Measurements from ENCODE around the gene DOC2A.
A peak's percentile ranks its signal among the peaks of the same experiment; 100 is the strongest.

The DOC2A gene

DNA sequence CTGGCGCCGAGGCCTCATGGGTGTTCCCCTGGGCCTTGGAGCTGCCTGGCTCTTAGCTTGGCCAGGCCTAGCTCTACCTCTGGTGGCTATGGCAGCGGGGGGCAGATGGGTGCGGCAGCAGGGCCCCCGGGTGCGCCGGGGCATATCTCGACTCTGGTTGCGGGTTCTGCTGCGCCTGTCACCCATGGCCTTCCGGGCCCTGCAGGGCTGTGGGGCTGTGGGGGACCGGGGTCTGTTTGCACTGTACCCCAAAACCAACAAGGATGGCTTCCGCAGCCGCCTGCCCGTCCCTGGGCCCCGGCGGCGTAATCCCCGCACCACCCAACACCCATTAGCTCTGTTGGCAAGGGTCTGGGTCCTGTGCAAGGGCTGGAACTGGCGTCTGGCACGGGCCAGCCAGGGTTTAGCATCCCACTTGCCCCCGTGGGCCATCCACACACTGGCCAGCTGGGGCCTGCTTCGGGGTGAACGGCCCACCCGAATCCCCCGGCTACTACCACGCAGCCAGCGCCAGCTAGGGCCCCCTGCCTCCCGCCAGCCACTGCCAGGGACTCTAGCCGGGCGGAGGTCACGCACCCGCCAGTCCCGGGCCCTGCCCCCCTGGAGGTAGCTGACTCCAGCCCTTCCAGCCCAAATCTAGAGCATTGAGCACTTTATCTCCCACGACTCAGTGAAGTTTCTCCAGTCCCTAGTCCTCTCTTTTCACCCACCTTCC is 23.3 kb downstream of the DOC2A start:
- no peak for DNase-seq

DNA sequence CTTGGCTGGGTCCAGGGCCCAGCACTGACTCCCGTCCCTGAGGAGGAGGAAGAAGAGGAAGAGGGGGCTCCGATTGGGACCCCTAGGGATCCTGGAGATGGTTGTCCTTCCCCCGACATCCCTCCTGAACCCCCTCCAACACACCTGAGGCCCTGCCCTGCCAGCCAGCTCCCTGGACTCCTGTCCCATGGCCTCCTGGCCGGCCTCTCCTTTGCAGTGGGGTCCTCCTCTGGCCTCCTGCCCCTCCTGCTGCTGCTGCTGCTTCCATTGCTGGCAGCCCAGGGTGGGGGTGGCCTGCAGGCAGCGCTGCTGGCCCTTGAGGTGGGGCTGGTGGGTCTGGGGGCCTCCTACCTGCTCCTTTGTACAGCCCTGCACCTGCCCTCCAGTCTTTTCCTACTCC is 23.9 kb downstream of the DOC2A start:
- DNase-seq: no peak

DNA sequence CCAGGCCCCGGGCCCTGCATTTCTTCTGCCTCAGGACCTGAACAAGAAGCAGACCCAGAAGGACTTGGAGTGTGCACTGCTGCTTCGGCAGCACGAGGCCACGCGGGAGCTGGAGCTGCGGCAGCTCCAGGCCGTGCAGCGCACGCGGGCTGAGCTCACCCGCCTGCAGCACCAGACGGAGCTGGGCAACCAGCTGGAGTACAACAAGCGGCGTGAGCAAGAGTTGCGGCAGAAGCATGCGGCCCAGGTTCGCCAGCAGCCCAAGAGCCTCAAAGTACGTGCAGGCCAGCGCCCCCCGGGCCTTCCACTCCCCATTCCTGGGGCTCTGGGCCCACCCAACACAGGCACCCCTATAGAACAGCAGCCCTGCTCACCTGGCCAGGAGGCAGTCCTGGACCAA is 24.6 kb downstream of the DOC2A start:
- no peak for DNase-seq

DNA sequence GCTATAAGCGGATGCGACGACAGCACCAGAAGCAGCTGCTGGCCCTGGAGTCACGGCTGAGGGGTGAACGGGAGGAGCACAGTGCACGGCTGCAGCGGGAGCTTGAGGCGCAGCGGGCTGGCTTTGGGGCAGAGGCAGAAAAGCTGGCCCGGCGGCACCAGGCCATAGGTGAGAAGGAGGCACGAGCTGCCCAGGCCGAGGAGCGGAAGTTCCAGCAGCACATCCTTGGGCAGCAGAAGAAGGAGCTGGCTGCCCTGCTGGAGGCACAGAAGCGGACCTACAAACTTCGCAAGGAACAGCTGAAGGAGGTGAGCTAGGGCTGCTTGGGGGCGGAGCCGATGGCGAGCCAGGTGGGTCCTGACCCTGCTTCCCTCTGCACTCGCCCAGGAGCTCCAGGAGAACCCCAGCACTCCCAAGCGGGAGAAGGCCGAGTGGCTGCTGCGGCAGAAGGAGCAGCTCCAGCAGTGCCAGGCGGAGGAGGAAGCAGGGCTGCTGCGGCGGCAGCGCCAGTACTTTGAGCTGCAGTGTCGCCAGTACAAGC is 25.5 kb downstream of the DOC2A start:
- no peak for DNase-seq

DNA sequence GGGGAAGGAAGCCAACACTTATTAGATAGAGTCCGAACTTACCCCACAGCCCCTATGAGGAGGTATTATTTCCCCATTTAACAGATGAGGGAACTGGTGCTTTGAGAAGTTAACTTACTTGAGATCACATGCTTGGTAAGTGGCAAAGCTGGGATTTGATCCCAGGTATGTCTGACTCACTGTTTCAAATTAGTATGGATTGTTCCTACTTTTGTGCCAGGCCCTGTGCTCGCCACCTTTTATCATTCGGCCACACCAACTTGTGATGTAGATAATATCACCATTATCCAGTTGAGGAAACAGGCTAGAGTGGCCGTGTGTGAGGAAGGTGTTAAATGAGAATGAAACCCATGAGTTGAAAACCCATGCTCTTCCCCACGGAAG is 26.1 kb downstream of the DOC2A start:
- DNase-seq: no peak

DNA sequence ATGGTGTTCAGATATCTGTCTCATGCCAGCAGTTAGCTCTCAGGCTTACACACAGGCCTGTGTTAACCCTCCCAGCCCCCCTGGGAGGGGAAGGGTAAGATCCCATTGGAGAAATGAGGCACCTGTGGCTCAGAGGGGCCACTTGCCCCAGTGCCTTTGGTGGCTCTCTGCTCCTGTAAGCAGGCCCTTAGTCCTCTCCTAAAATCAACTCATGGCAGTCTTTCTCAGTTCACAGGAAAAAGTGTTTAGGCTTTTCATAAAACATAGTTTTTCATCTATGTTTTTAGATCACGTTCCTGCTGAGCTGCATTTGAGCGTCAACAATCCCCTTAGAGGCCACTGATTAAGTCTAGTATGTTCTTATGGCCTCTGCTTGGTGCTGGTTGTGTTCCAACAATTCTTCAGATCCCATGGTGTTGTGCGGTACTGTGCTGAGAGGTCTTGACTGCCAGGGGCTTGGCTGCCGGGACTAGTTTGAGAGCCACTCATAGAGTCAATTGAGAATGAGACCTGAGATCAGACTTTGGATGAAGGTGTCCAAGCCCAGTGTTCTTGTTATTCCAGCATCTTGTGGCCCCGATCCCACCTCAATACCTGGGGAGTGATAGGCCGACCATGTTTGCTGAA is 26.6 kb downstream of the DOC2A start:
- no peak for DNase-seq

DNA sequence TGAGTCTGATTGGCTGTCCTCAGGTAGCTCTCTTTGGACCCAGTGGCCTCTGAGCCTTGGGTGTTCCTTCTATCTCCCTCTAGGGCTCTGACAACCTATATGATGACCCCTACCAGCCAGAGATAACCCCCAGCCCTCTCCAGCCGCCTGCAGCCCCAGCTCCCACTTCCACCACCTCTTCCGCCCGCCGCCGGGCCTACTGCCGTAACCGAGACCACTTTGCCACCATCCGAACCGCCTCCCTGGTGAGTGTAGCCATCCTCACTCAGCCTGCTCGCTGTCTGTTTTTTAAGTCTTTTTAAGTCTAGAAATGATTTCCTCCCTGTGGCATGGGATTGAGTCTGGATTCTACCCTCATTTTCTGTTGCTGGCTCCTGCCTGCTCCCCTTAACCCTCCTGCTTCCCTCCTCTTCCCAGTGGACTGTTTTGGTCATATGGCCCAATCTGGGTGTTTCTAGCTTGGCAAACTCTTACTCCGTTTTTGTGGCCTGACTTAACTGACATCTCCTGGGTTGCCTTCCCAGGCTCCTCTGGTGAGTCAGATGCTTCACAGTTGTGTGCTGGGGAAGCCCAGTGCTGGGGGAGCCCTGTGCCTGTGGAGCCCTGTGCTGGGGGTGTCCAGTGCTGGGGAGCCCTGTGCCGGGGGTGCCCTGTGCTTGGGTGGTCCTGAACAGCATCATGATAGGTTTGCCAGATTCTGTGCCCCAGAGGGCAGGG is 27.2 kb downstream of the DOC2A start:
- DNase-seq: no peak

DNA sequence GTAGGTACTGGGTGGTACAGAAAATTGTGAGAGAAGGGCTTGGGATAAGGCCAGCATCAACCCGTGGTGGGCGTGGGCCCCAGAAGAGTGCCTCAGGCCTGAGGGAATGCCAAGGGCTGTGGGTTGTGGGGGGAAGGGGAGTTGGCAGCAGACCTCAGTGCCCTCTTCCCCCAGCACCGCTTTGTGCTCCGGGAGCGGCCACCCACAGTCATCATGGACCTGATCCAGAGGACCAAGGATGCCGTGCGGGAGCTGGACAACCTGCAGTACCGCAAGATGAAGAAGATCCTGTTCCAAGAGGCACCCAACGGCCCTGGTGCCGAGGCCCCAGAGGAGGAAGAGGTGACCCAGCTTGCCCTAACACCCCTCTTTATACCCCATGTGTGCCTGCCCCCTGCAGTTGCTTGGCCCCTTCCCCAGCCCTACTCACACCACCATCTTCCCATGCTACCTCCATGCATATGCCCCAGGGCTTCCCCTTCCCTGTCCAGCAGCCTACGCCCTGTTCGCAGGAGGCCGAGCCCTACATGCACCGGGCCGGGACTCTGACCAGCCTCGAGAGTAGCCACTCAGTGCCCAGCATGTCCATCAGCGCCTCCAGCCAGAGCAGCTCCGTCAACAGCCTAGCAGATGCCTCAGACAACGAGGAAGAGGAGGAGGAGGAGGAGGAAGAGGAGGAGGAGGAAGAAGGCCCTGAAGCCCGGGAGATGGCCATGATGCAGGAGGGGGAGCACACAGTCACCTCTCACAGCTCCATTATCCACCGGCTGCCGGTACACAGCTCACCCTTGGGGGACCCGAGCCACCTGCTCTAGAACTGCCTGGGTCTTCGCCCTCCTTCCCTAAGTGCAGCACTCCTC is 28.0 kb downstream of the DOC2A start:
- no peak for DNase-seq

DNA sequence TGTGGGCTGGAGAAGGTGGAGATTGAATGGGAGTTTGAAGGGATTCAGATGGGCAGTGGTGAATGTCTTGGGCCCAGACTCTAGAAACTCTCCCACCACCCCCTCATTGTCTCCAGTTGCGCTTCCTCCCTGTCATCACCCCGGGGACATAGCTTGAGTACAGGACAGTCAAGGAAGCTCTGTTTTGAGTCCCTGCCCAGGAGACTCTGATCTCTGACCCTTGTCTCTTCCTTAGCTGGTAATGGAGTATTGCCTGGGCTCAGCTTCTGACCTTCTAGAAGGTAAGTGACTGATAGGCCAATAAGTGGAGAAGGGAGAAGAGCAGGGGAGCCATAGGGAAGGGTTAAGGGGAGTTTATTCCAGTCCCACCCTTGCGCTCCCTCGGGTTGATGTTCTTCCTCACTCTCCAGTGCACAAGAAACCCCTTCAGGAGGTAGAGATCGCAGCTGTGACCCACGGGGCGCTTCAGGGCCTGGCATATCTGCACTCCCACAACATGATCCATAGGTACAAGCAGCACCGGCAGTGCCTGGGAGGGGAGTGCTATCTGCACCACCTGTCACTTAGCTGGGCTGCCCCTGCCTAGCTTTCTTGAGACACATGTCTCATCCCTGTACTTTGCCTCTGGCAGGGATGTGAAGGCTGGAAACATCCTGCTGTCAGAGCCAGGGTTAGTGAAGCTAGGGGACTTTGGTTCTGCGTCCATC is 32.1 kb downstream of the DOC2A start:
- DNase-seq: no peak

DNA sequence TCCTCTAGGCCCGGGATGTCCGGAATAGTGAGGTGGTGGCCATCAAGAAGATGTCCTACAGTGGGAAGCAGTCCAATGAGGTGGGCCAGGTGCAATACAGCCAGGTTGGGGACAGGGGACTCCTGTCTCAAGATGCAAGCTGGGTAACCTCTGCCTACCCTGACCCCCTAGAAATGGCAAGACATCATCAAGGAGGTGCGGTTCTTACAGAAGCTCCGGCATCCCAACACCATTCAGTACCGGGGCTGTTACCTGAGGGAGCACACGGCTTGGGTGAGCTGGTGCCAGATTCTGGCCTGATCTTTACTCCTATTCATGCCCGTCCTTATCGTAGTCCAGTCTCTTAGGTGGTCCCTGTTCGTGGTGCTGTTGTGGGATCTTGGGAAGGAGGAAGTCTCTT is 32.7 kb downstream of the DOC2A start:
- no peak for DNase-seq

DNA sequence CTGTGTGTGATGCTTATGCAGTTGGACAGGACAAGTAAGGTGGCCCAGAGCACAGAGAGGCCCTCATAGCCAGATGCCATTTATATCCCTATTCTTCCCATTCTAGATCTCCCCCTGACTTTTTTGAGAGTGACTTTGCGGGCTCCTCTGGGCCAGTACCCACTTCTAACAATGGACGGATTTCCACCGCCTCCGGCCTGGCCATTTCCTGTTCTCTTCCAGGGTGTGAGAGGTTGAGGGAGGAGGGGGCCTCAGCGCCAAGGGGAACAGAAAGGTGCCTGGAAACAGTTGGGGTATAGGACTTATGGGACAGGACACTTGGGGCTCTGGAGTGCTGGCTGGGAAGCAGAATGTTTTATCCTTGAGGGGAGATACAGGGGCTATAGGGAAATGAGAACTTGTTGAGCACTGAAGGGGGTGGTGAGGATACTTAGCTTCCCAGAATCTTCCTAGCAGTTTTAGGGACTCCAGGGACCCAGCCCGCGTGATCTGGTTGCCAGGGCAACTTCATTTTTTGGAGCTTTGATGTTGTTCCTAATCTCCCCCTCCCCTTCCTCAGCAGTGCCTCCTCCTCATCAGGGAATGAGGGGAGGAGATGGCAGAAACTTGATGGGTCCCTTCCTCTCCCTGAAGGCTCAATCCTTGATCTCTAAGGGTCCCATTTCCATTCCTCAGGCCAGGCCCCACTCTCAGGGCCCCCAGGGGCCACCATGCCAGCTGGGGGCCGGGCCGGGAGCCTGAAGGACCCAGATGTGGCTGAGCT is 33.6 kb downstream of the DOC2A start:
- DNase-seq: no peak

DNA sequence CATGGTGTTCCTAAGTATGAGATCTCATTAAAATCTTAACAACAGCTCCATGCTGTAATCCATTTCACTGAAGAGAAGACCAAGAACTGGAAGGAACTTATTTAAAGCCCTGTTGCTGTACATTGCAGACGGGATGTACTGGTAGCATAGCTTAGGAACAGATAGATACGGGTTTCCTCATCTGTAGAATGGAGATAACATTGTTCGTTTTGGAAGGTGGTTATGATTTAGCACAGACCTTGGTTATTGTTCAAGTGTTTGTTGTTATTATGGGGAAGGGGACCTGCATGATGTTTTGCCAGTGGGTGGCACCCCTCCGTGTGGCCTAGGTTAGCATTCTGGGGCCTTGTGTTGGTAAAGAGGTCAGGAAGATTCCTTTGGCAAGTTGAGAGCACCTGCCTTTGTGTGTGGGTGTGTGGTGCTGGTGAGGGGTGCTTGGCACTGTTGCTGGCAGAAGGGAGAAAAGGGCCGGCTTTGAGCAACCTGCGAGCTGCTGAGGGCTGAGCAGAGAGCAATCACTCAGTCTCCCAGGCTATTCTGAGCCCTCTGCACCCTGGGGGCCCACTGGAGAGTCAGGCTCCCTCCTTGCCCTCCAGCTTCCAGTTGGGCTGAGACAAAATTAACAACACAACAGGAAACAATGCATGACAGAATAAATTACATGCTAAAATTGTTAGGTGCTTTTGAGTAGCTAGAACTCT is 34.9 kb downstream of the DOC2A start:
- DNase-seq: no peak

DNA sequence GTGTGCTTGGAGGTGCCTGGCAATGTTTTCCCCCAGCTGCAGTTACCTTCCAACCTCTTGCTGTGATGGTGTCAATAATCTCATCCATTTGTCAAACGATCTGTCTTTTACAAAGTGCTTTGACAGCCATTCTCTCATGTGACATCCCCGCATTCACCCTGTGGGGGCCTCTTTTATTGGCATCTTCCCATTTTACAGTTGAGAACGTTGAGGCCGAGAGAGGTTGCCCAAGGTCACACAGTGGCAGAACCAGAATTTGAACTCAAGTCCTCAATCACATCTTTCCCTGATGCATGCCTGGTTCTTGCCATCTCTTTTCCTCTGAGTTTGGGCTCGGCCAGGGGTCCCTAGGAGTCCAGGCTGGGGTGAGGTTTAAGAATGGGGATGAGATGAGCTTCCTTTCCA is 35.7 kb downstream of the DOC2A start:
- no peak for DNase-seq

DNA sequence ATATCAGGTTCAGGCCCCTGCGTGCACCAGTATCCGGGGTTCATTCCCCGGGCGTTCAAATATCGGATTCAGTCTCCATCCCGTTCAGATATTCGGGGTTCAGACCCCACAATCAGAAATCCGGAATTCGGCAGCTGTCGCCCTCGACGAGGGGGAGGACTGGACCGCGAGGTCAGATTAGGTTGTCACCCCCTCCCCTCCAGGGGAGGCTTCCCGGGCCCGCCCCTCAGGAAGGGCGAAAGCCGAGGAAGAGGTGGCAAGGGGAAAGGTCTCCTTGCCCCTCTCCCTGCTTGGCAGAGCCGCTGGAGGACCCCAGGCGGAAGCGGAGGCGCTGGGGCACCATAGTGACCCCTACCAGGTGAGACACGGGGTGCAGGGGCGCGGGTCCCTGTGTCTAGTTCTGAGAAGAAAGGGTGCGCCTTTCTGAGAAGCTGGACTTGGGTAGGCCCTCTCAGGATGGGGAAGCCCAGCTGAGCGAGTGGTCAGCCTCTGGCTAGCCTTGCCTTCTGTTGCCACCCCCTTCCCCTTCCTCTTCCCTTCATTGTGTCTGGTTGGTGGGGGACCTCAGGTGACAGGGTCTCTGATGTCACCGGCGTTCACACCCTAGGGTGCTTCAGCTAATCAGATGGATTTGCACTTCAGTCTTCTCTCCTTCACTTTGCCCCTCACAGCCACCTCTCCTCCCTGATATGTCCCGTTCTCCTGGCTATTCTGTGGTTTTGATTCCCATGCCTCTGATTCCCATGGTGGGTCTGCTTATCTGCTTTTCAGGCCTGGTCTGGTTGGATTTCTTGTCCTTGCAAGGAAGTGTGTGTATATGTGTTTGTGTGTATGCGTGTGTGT is 36.3 kb downstream of the DOC2A start:
- no peak for DNase-seq

DNA sequence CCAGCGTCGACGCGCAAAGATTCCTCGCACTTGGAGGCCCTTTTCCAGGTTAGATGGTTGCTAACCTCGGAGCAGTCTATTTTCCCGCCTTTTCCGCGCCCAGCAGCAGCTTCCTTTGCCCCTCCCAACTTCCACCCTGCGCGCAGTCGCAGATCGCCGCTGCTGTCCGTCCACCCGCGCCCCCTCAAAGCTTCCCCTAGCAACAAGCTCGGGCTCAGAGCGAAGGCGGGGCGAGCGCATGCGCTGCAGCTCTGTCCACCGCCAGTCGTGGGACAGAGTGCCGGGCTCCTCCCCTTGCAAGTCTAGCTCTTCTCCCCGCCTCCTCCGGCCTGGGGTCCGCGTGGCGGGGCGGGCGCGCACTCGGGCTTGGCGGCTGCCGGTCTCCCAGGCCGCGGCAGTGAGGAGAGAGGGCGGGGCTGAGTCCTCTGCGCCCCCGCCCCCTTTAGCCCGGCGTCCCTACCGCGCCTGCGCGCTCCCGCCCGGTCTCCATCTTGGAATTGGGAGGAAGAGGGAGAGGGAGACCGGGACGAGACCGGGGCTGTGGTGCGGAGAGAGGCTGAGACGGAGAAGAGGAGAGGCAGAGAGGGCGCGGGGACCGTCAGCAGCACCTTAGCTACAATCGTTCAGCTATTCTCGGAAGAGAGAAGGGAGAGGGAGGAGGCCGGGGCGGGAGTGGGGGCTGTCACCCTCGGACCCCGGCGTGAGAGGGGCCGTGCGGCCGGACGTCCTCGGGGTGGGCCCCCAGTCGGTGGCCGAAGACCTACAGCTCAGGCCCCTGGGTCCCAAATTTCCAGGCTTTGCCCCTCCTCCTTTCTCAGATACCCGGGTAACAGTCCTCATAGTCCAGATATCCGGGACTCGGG is 37.2 kb downstream of the DOC2A start, which contains the start of gene TAOK2:
Gene TAOK2, plus strand, starts transcription at position 485 of the 863 bp plus-strand sequence. CDS start 3,905 bp downstream, outside the sequence.
- peak; percentile 98 for DNase-seq

DNA sequence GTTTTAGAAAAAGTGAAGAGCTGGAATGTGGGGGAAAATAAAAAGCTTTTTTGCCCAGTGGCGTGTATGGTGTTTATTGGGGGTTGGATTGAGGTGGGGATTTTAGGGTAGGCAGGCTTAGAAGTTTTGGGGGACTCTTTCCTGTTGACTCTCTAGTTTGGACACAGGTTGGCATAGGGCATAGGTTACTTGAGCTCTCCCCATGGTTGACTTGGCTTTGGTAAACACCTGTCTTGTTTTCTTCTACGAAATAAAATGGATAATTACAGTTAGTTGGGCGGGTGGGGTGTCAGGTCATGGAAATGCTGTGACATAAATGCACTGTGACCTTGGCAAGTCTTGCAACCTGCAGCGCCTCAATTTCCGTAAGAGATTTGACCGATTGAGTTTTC is 37.8 kb downstream of the DOC2A start:
- DNase-seq: no peak

DNA sequence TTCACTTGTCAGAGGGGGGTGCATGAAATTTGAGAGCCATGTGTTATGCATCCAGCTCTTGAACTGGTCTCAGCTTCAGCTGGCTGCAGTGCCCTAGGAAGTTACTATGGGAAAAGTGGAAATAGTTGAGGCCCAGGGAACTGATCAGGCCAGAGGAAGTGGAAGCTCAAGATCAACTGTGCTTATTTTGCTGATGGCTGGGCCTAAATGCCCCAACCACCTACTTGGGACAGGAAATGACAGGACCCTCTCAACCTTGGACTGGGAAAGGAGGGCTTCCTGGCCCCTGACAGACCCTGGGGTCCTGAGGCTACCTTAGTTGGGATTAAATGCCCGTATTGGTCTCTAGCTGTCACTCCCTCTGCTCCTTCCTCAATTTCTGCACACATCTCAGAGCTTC is 38.3 kb downstream of the DOC2A start:
- DNase-seq: no peak

DNA sequence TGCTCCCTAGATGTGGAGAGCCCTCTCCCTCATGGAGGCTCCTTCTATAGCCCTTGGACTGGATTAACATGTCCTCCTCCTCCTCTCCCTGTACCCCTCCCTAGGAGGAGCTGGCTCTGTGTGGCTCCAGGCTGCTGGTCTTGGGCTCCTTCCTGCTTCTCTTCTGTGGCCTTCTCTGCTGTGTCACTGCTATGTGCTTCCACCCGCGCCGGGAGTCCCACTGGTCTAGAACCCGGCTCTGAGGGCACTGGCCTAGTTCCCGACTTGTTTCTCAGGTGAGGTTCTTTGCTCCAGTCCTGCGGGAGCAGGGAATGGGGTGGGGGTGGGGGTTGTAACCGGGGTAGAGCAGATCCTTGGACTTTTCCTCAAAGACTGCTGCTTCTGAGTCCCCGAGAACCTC is 39.5 kb downstream of the DOC2A start:
- no peak for DNase-seq

DNA sequence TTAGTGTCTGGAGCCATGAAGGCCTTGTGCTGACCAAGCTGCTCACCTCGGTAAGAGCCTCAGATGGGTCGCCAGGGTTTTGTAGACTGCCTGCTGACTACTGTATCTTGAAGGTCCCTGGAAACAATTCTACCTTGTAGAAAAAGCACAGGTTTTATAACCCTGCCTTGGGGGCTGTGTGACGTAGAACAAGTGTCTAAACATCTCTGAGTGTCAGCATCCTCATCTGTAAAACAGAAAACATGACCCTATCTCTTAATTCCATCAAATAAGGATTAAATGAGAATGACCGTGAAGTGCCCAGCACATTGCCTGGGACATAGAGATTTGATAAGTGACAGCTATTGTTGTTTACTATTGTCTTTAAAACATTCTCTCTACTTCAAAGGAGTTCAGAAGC is 42.6 kb downstream of the DOC2A start:
- no peak for DNase-seq
